SK-N-SH (cell line): ENCODE results near the gene SNN. TPM values are rescaled to one million over a fixed set of nuclear protein-coding genes. Genes with fewer than 3 reads are reported as not detected.

ENCODE experiments used
- CTCF ChIA-PET: fragments of 300-600, 350-600 bp; formaldehyde crosslinking; extraction: SDS; loops from one replicate; lab custom pipeline; 2021; lab: Yijun Ruan, JAX
- POLR2A ChIA-PET: fragments of 350-600 bp; sonication (Branson Sonifier 250); formaldehyde crosslinking; extraction: SDS; loops from one replicate; lab custom pipeline; 2020; ENCODE audit warnings: antibody characterized with exemption, inconsistent platforms; lab: Yijun Ruan, JAX
- DNase-seq: peaks from one replicate; pipeline ENCODE4 v3.0.0; 2012
- H2AFZ ChIP-seq: fragments of 200-600 bp; sonication (generic); 2 replicates; pipeline ENCODE4 v1.8.1; 2016; ENCODE audit warnings: antibody characterized with exemption, mild to moderate bottlenecking, low read depth
- H3F3A ChIP-seq: fragments of 200-600 bp; sonication (generic); replicated peaks from 2 replicates; pipeline ENCODE3; 2016; ENCODE audit warnings: antibody characterized with exemption, mild to moderate bottlenecking; ENCODE audit not compliant: insufficient read depth
- H3K27ac ChIP-seq, 2 experiments: fragments of 200-500 bp in 1 of 2; fragments of 200-600 bp in 1 of 2; sonication (Bioruptor generic) in 1 of 2; sonication (generic), shearing (Covaris generic) in 1 of 2; 2 replicates each; pipeline versions ENCODE4 v1.5.1 to v1.6.1; 2014 to 2016; ENCODE audit warnings: low read depth in 2 of 2, inconsistent platforms in 1 of 2, low read length in 1 of 2, mild to moderate bottlenecking in 1 of 2, mixed read lengths in 1 of 2
- H3K27me3 ChIP-seq: fragments of 200-600 bp; sonication (generic), shearing (Covaris generic); 2 replicates; pipeline ENCODE4 v1.6.1; 2016; ENCODE audit warnings: mixed run types; ENCODE audit not compliant: insufficient read depth
- H3K36me3 ChIP-seq, 2 experiments: fragments of 200-500 bp in 1 of 2; fragments of 200-600 bp in 1 of 2; sonication (Bioruptor generic) in 1 of 2; sonication (generic) in 1 of 2; replicated peaks in 1 of 2; 2 replicates each; pipeline versions ENCODE3 to v1.5.1; 2014 to 2016; ENCODE audit warnings: low read length in 1 of 2, mild to moderate bottlenecking in 1 of 2; ENCODE audit not compliant: insufficient read depth in 2 of 2, control insufficient read depth in 1 of 2
- H3K4me1 ChIP-seq, 2 experiments: fragments of 200-500 bp in 1 of 2; fragments of 200-600 bp in 1 of 2; sonication (Bioruptor generic) in 1 of 2; sonication (generic), shearing (Covaris generic) in 1 of 2; 2 replicates each; pipeline versions ENCODE4 v1.5.1 to v1.6.1; 2014 to 2016; ENCODE audit warnings: low read depth in 1 of 2, low read length in 1 of 2, mixed run types in 1 of 2; ENCODE audit not compliant: insufficient read depth in 2 of 2, control insufficient read depth in 1 of 2
- H3K4me2 ChIP-seq: fragments of 200-600 bp; sonication (generic), shearing (Covaris generic); 2 replicates; pipeline ENCODE4 v1.6.1; 2017; ENCODE audit warnings: mixed run types
- H3K4me3 ChIP-seq, 2 experiments: fragments of 200-500 bp in 1 of 2; fragments of 200-600 bp in 1 of 2; sonication (Bioruptor generic) in 1 of 2; sonication (generic), shearing (Covaris generic) in 1 of 2; 2 replicates each; pipeline versions ENCODE4 v1.5.1 to v1.8.1; 2014 to 2016; ENCODE audit warnings: low read depth in 2 of 2, inconsistent platforms in 1 of 2, low read length in 1 of 2, mild to moderate bottlenecking in 1 of 2, mixed read lengths in 1 of 2, moderate library complexity in 1 of 2
- H3K79me2 ChIP-seq: fragments of 200-600 bp; sonication (generic); 2 replicates; pipeline ENCODE4 v1.8.1; 2017; ENCODE audit warnings: mild to moderate bottlenecking; ENCODE audit not compliant: insufficient read depth
- H3K9ac ChIP-seq: fragments of 200-600 bp; sonication (generic); 2 replicates; pipeline ENCODE4 v1.6.1; 2017; ENCODE audit warnings: mixed run types
- H3K9me2 ChIP-seq: fragments of 200-600 bp; sonication (generic); 2 replicates; pipeline ENCODE4 v1.6.1; 2017; ENCODE audit warnings: mixed run types
- H3K9me3 ChIP-seq: fragments of 200-600 bp; sonication (generic); 2 replicates; pipeline ENCODE4 v1.6.1; 2017; ENCODE audit warnings: mixed run types, mild to moderate bottlenecking, moderate library complexity
- H4K20me1 ChIP-seq: fragments of 200-600 bp; sonication (generic); 2 replicates; pipeline ENCODE4 v1.6.1; 2017; ENCODE audit warnings: mild to moderate bottlenecking, mixed run types; ENCODE audit not compliant: insufficient read depth
- ELF1 ChIP-seq: IDR thresholded peaks from 2 replicates; pipeline ENCODE4 v1.4.0; 2012
- EP300 ChIP-seq, 2 experiments: IDR thresholded peaks; 2 replicates each; pipeline versions ENCODE4 v1.4.0 to v1.6.1; 2012; ENCODE audit warnings: borderline replicate concordance in 1 of 2, low read depth in 1 of 2, low read length in 1 of 2
- EZH2phosphoT487 ChIP-seq: fragments of 200-600 bp; sonication (generic); IDR thresholded peaks from 2 replicates; pipeline ENCODE4 v1.6.1; 2017; ENCODE audit warnings: low read depth, mixed run types, mild to moderate bottlenecking, antibody characterized with exemption, moderate library complexity, borderline replicate concordance
- FOSL2 ChIP-seq: IDR thresholded peaks from 2 replicates; pipeline ENCODE4 v1.4.0; 2012; ENCODE audit warnings: low read depth, mild to moderate bottlenecking, moderate library complexity, borderline replicate concordance
- GABPA ChIP-seq: IDR thresholded peaks from 2 replicates; pipeline ENCODE4 v1.4.0; 2012; ENCODE audit warnings: low read depth, mild to moderate bottlenecking
- GATA2 ChIP-seq: sonication (generic); formaldehyde crosslinking; IDR thresholded peaks from 2 replicates; pipeline ENCODE4 v1.5.0; 2020; ENCODE audit warnings: mild to moderate bottlenecking, missing genetic modification reagents
- JUND ChIP-seq: IDR thresholded peaks from 2 replicates; pipeline ENCODE4 v1.4.0; 2012
- MEF2A ChIP-seq: IDR thresholded peaks from 2 replicates; pipeline ENCODE4 v1.4.0; 2012; ENCODE audit warnings: low read depth, borderline replicate concordance
- MXI1 ChIP-seq: IDR thresholded peaks from 2 replicates; pipeline ENCODE4 v1.6.1; 2012; ENCODE audit warnings: mild to moderate bottlenecking, low read depth, low read length, improper control_type of control experiment
- NFIC ChIP-seq: IDR thresholded peaks from 2 replicates; pipeline ENCODE4 v1.4.0; 2012; ENCODE audit warnings: borderline replicate concordance
- RAD21 ChIP-seq: IDR thresholded peaks from 2 replicates; pipeline ENCODE4 v1.6.1; 2012; ENCODE audit warnings: mild to moderate bottlenecking, low read length
- RCOR1 ChIP-seq: fragments of 150-350 bp; IDR thresholded peaks from 2 replicates; pipeline ENCODE4 v1.6.1; 2017; ENCODE audit warnings: antibody characterized with exemption, low read length
- RFX5 ChIP-seq: IDR thresholded peaks from 2 replicates; pipeline ENCODE4 v1.6.1; 2012; ENCODE audit warnings: mild to moderate bottlenecking, improper control_type of control experiment, low read length
- SIN3A ChIP-seq: IDR thresholded peaks from 2 replicates; pipeline ENCODE4 v1.6.1; 2012; ENCODE audit warnings: low read depth, mild to moderate bottlenecking, low read length, moderate library complexity, borderline replicate concordance
- SMC3 ChIP-seq: IDR thresholded peaks from 2 replicates; pipeline ENCODE4 v1.6.1; 2012; ENCODE audit warnings: low read depth, low read length, improper control_type of control experiment
- TCF12 ChIP-seq: IDR thresholded peaks from 2 replicates; pipeline ENCODE4 v1.4.0; 2012
- TEAD4 ChIP-seq: IDR thresholded peaks from 2 replicates; pipeline ENCODE4 v1.4.0; 2012; ENCODE audit warnings: mild to moderate bottlenecking, borderline replicate concordance; ENCODE audit not compliant: insufficient read depth
- WGBS: methylation state at CpG from one replicate; pipeline ENCODE4 v1.1.6; 2017; ENCODE audit warnings: low lambda C conversion rate; 5-methylcytosine and 5-hydroxymethylcytosine counted together
- polyA plus RNA-seq, 3 experiments: library from polyadenylated mRNA; depleted of rRNA; stranded (reverse); fragments of >200 nt; gene quantifications; 2 replicates each; pipeline ENCODE4 v1.2.3, GENCODE V29; 2012
- TF ChIP-seq, protein P1 (sequence below): fragments of 150-350 bp; IDR thresholded peaks from 2 replicates; pipeline ENCODE4 v1.6.1; 2016; ENCODE audit warnings: mild to moderate bottlenecking, low read depth, low read length
- TF ChIP-seq, protein P2 (sequence below): IDR thresholded peaks from 2 replicates; pipeline ENCODE4 v1.4.0; 2012; ENCODE audit warnings: low read depth, borderline replicate concordance
- TF ChIP-seq, protein P3 (sequence below): IDR thresholded peaks from 2 replicates; pipeline ENCODE4 v1.6.1; 2012; ENCODE audit warnings: mild to moderate bottlenecking, low read depth, low read length, moderate library complexity

The SNN gene
- polyA plus RNA-seq, 1 of the 3 experiments (the other 2 are of a cell fraction), result 15.4 TPM

DNA sequence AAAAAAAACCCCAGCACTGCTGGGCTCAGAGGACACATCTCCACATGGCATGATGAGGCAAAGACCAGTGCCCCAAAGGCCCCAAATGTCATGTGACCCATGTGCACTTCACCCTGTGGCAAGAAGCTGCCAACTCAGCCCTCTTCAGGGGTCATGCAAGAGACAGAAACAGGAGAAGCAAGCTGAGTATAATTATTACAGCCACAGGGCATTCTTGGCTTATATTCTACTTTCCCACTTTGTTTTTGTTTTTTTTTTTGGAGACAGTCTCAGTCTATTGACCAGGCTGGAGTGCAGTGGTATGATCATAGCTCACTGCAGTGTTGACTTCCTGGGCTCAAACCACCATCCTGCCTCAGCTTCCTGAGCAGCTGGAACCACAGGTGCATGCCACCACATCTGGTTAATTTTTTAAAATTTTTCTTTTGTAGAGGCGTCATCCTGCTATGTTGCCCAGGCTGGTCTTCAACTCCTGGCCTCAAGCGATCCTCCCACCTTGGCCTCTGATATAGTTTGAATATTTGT lies 48.9 kb upstream of the SNN start:
- no peaks in the 10 kb centered on the region; a peak in 1 of 4 replicates for H3K4me1 ChIP-seq
- H3K4me3 ChIP-seq, result no peak overlapping the region
- no peak overlapping the region for H3K4me2 ChIP-seq
- no peak overlapping the region for H2AFZ ChIP-seq
- TF ChIP-seq TEAD4 (no peak), GABPA (no peak), GATA2 (CRISPR knock-in tag) (no peak), RAD21 (no peak), SMC3 (no peak)
- TF ChIP-seq, protein P1, sequence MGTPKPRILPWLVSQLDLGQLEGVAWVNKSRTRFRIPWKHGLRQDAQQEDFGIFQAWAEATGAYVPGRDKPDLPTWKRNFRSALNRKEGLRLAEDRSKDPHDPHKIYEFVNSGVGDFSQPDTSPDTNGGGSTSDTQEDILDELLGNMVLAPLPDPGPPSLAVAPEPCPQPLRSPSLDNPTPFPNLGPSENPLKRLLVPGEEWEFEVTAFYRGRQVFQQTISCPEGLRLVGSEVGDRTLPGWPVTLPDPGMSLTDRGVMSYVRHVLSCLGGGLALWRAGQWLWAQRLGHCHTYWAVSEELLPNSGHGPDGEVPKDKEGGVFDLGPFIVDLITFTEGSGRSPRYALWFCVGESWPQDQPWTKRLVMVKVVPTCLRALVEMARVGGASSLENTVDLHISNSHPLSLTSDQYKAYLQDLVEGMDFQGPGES, result no peak
- H3F3A ChIP-seq, result peaks cover 2% of the 10 kb centered on the region
- H3K27me3 ChIP-seq, result no peaks in the 10 kb centered on the region
- CTCF ChIA-PET, result interaction anchor here (1.1 kb wide), 1 partner anchor 223 kb away, joined by 3 read pairs; no protein-coding TSS in a partner anchor
- no peak for DNase-seq
- no peaks in the 10 kb centered on the region for H3K36me3 ChIP-seq
- no peaks in the 10 kb centered on the region for H3K79me2 ChIP-seq
- H3K9ac ChIP-seq, result no peak overlapping the region
- H3K9me3 ChIP-seq, result no peaks in the 10 kb centered on the region
- H3K9me2 ChIP-seq, result no peaks in the 10 kb centered on the region
- WGBS, result 86% methylated on average over 2 of the region's 2 CpGs
- POLR2A ChIA-PET, result no interaction called here
- H4K20me1 ChIP-seq, result no peaks in the 10 kb centered on the region
- H3K27ac ChIP-seq, result no peak overlapping the region

DNA sequence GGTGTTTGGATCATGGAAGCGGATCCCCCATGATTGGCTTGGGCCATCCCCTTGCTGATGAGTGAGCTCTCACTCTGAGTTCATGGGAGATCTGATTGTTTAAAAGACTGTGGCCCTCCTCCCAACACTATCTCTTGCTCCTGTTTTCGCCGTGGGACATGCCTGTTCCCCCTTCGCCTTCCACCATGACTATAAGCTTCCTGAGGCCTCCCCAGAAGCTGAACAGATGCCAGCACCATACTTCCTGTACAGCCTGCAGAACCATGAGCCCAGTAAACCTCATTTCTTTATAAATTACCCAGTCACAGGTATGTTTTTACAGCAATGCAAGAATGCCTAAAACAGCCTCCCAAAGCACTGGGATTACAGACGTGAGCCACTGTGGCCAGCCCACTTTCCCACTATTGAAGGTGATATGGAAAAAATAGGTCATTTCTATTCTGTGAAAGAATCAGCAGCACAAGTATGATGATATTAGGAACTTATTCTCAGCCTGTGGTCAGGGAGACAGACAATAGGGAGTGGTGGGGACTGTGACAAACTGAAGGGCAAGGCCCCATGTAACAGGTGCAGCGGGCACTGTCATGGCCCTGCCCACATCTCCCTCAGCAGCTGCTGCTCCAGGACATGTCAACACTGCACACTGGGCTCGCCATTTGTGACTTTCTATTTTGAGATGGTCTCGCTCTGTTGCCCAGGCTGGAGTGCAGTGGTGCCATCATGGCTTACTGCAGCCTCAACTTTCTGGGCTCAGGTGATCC lies 47.8 kb upstream of the SNN start:
- Histone ChIP-seq H4K20me1 (no peaks in the 10 kb centered on the region), H3K27ac (no peak overlapping the region), H3K4me3 (no peak overlapping the region), H3K79me2 (no peaks in the 10 kb centered on the region), H3K9ac (no peak overlapping the region), H3K9me3 (no peaks in the 10 kb centered on the region), H3F3A (peaks cover 2% of the 10 kb centered on the region), H3K9me2 (no peaks in the 10 kb centered on the region), H3K27me3 (no peaks in the 10 kb centered on the region), H3K4me1 (no peaks in the 10 kb centered on the region; a peak in 1 of 4 replicates), H3K36me3 (no peaks in the 10 kb centered on the region), H3K4me2 (no peak overlapping the region), H2AFZ (no peak overlapping the region)
- no peak for DNase-seq
- POLR2A ChIA-PET, result no interaction called here
- WGBS, result 92% methylated on average over 8 of the region's 8 CpGs
- CTCF ChIA-PET, result interaction anchor here (0.9 kb wide), 1 partner anchor 224 kb away, joined by 3 read pairs; no protein-coding TSS in a partner anchor
- TF ChIP-seq EZH2phosphoT487 (no peak), RFX5 (no peak), JUND (no peak), MXI1 (no peak), MEF2A (no peak), RCOR1 (no peak), RAD21 (no peak), TCF12 (no peak), TEAD4 (no peak), GATA2 (CRISPR knock-in tag) (no peak), ELF1 (no peak), NFIC (no peak), EP300 (IDR thresholded peaks at IDR 0.05; ENCODE audit: borderline replicate concordance in 1 of 2, low read depth in 1 of 2, low read length in 1 of 2) (no peak), FOSL2 (no peak), SIN3A (no peak)
- TF ChIP-seq, protein P1, result no peak
- TF ChIP-seq, protein P2, sequence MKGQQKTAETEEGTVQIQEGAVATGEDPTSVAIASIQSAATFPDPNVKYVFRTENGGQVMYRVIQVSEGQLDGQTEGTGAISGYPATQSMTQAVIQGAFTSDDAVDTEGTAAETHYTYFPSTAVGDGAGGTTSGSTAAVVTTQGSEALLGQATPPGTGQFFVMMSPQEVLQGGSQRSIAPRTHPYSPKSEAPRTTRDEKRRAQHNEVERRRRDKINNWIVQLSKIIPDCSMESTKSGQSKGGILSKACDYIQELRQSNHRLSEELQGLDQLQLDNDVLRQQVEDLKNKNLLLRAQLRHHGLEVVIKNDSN, result no peak
- TF ChIP-seq, protein P3, sequence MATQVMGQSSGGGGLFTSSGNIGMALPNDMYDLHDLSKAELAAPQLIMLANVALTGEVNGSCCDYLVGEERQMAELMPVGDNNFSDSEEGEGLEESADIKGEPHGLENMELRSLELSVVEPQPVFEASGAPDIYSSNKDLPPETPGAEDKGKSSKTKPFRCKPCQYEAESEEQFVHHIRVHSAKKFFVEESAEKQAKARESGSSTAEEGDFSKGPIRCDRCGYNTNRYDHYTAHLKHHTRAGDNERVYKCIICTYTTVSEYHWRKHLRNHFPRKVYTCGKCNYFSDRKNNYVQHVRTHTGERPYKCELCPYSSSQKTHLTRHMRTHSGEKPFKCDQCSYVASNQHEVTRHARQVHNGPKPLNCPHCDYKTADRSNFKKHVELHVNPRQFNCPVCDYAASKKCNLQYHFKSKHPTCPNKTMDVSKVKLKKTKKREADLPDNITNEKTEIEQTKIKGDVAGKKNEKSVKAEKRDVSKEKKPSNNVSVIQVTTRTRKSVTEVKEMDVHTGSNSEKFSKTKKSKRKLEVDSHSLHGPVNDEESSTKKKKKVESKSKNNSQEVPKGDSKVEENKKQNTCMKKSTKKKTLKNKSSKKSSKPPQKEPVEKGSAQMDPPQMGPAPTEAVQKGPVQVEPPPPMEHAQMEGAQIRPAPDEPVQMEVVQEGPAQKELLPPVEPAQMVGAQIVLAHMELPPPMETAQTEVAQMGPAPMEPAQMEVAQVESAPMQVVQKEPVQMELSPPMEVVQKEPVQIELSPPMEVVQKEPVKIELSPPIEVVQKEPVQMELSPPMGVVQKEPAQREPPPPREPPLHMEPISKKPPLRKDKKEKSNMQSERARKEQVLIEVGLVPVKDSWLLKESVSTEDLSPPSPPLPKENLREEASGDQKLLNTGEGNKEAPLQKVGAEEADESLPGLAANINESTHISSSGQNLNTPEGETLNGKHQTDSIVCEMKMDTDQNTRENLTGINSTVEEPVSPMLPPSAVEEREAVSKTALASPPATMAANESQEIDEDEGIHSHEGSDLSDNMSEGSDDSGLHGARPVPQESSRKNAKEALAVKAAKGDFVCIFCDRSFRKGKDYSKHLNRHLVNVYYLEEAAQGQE, result no peak
